Endodermal cell (in vitro differentiated cells): Measurements from ENCODE around the gene VGLL2. TPM values are rescaled to one million over a fixed set of nuclear protein-coding genes. Genes with fewer than 3 reads are reported as not detected.

Experiments
- DNase-seq: peaks from one replicate; pipeline ENCODE4 v3.0.0-alpha.2; 2017
- H3K27ac ChIP-seq: 2 replicates; pipeline ENCODE4 v1.5.1; 2013; ENCODE audit warnings: mild to moderate bottlenecking, low read depth, low read length, moderate library complexity
- H3K27me3 ChIP-seq: 2 replicates; pipeline ENCODE4 v1.6.1; 2013; ENCODE audit warnings: mild to moderate bottlenecking, low read length, moderate library complexity; ENCODE audit not compliant: insufficient read depth, control insufficient read depth, poor library complexity, severe bottlenecking
- H3K36me3 ChIP-seq: 2 replicates; pipeline ENCODE4 v1.7.0; 2013; ENCODE audit warnings: mild to moderate bottlenecking, low read length, moderate library complexity; ENCODE audit not compliant: control insufficient read depth, insufficient read depth
- H3K4me1 ChIP-seq: one replicate; pipeline ENCODE4 v1.7.0; 2013; ENCODE audit warnings: low read length; ENCODE audit not compliant: control insufficient read depth, insufficient read depth
- H3K4me3 ChIP-seq: 2 replicates; pipeline ENCODE4 v1.5.1; 2013; ENCODE audit warnings: mild to moderate bottlenecking, low read length, moderate library complexity
- H3K9ac ChIP-seq: 2 replicates; pipeline ENCODE4 v1.6.1; 2013; ENCODE audit warnings: mild to moderate bottlenecking, low read length, moderate library complexity; ENCODE audit not compliant: poor library complexity, severe bottlenecking; ENCODE audit errors: extremely low read depth
- H3K9me3 ChIP-seq: 2 replicates; pipeline ENCODE4 v1.6.1; 2013; ENCODE audit warnings: mild to moderate bottlenecking, low read length, moderate library complexity; ENCODE audit not compliant: control insufficient read depth
- H3K27ac Mint-ChIP-seq: 2 replicates; pipeline ENCODE4 v1.8.0; 2020; ENCODE audit warnings: mixed read lengths
- H3K27me3 Mint-ChIP-seq: 2 replicates; pipeline ENCODE4 v1.8.0; 2021; ENCODE audit warnings: mild to moderate bottlenecking, mixed read lengths; ENCODE audit not compliant: insufficient read depth
- H3K36me3 Mint-ChIP-seq: 2 replicates; pipeline ENCODE4 v1.8.0; 2020; ENCODE audit warnings: low read depth, mixed read lengths
- H3K4me1 Mint-ChIP-seq: 2 replicates; pipeline ENCODE4 v1.8.0; 2020; ENCODE audit warnings: mixed read lengths
- H3K4me3 Mint-ChIP-seq: 2 replicates; pipeline ENCODE4 v1.8.0; 2020; ENCODE audit warnings: mild to moderate bottlenecking, moderate library complexity, mixed read lengths
- H3K9me3 Mint-ChIP-seq: 2 replicates; pipeline ENCODE4 v1.8.0; 2020; ENCODE audit warnings: mild to moderate bottlenecking, mixed read lengths
- CTCF ChIP-seq: fragments of 200-600 bp; sonication (generic); conservative IDR thresholded peaks from 2 replicates; pipeline ENCODE4 v1.5.0; 2021; ENCODE audit warnings: antibody characterized with exemption, mild to moderate bottlenecking
- WGBS, 2 experiments: methylation state at CpG; one replicate each; pipeline versions ENCODE4 v1.1.5 to v1.1.7; 2013; ENCODE audit warnings: missing lambda C conversion rate in 2 of 2, mixed read lengths in 1 of 2; ENCODE audit not compliant: insufficient coverage in 1 of 2, insufficient read length in 1 of 2; 5-methylcytosine and 5-hydroxymethylcytosine counted together
- total RNA-seq, 2 donors: library from RNA; stranded (reverse); fragmentation: NEBNext Ultra II Directional in 1 of 2; extraction: Animal tissue kit (Norgen Biotek cat#: 25700) in 1 of 2; gene quantifications; 2 replicates in 1 of 2; 3 replicates in 1 of 2; pipeline ENCODE4 v1.2.1, GENCODE V29; 2021

The VGLL2 gene
- total RNA-seq, 2 donors from 2014 or later, result 0.15 TPM; not detected in 1

- no peaks in the 10 kb centered on the region for H3K36me3 Mint-ChIP-seq
- no peak for TF ChIP-seq CTCF
- H3K4me1 Mint-ChIP-seq, result no peaks in the 10 kb centered on the region
- H3K9me3 ChIP-seq, result no peaks in the 10 kb centered on the region
- H3K9me3 Mint-ChIP-seq, result no peaks in the 10 kb centered on the region
- DNase-seq, result no peak
- no peak overlapping the region for H3K9ac ChIP-seq
- no peaks in the 10 kb centered on the region for H3K4me1 ChIP-seq
- WGBS, 2 experiments, result 92 to 96% methylated on average over 2 to 3 of the region's 3 CpGs
- no peak overlapping the region for H3K4me3 ChIP-seq
- no peak overlapping the region for H3K27ac ChIP-seq
- H3K27ac Mint-ChIP-seq, result no peak overlapping the region
- H3K27me3 ChIP-seq, result no peaks in the 10 kb centered on the region
- H3K4me3 Mint-ChIP-seq, result no peak overlapping the region
- H3K36me3 ChIP-seq, result no peaks in the 10 kb centered on the region
- H3K27me3 Mint-ChIP-seq, result no peaks in the 10 kb centered on the region
Measured at GRCh38 chr6:117290173-117290846, 25.0 kb downstream of the VGLL2 start.

GRCh38 chr6:117298941-117299340 lies 33.6 kb downstream of the VGLL2 start:
- Histone ChIP-seq H3K27ac (no peak overlapping the region), H3K9ac (no peak overlapping the region), H3K9me3 (no peaks in the 10 kb centered on the region), H3K4me3 (no peak overlapping the region), H3K4me1 (no peaks in the 10 kb centered on the region), H3K36me3 (no peaks in the 10 kb centered on the region), H3K27me3 (no peaks in the 10 kb centered on the region)
- Mint-ChIP-seq H3K36me3 (no peaks in the 10 kb centered on the region), H3K27me3 (no peaks in the 10 kb centered on the region), H3K27ac (no peak overlapping the region), H3K9me3 (no peaks in the 10 kb centered on the region), H3K4me3 (no peak overlapping the region), H3K4me1 (no peaks in the 10 kb centered on the region)
- TF ChIP-seq CTCF, result no peak
- DNase-seq, result no peak
- 94 to 100% methylated on average over 2 to 3 of the region's 3 CpGs for WGBS, 2 experiments

- no peaks in the 10 kb centered on the region for H3K9me3 Mint-ChIP-seq
- Histone ChIP-seq H3K4me3 (no peak overlapping the region), H3K9me3 (no peaks in the 10 kb centered on the region), H3K27me3 (no peaks in the 10 kb centered on the region), H3K27ac (no peak overlapping the region), H3K9ac (no peak overlapping the region), H3K4me1 (no peaks in the 10 kb centered on the region), H3K36me3 (no peaks in the 10 kb centered on the region)
- 80 to 100% methylated on average over 1 to 3 of the region's 3 CpGs for WGBS, 2 experiments
- DNase-seq, result no peak
- no peaks in the 10 kb centered on the region for H3K36me3 Mint-ChIP-seq
- no peaks in the 10 kb centered on the region for H3K27me3 Mint-ChIP-seq
- no peak overlapping the region for H3K27ac Mint-ChIP-seq
- no peak for TF ChIP-seq CTCF
- H3K4me3 Mint-ChIP-seq, result no peak overlapping the region
- H3K4me1 Mint-ChIP-seq, result no peaks in the 10 kb centered on the region
Measured at GRCh38 chr6:117303323-117303722, 38.0 kb downstream of the VGLL2 start.
